HL-60 (cell line): Measurements from ENCODE around the gene TBC1D5.

Experiments
- DNase-seq, 2 experiments: peaks; one replicate each; pipeline ENCODE4 v3.0.0-alpha.2; 2010 to 2020; ENCODE audit warnings: low read depth in 1 of 2, low spot score in 1 of 2
- H3K27ac ChIP-seq: fragments of 250-450 bp; sonication (Bioruptor Pico); replicated peaks from 2 replicates; pipeline ENCODE4 v1.5.1; 2020; ENCODE audit warnings: mild to moderate bottlenecking, moderate library complexity
- H3K27me3 ChIP-seq: fragments of 250-450 bp; sonication (Bioruptor Pico); 2 replicates; pipeline ENCODE4 v1.5.1; 2021; ENCODE audit warnings: mild to moderate bottlenecking, moderate library complexity; ENCODE audit not compliant: insufficient read depth, poor library complexity, severe bottlenecking
- H3K4me3 ChIP-seq: replicated peaks from 2 replicates; pipeline ENCODE4 v1.5.1; 2011; ENCODE audit warnings: mild to moderate bottlenecking, control low read depth, low read length; ENCODE audit not compliant: insufficient read depth
- CTCF ChIP-seq: IDR thresholded peaks from one replicate; pipeline ENCODE4 v1.5.1; 2011; ENCODE audit warnings: low read length, control low read depth, inconsistent platforms; ENCODE audit not compliant: insufficient read depth
- GABPA ChIP-seq: IDR thresholded peaks from 2 replicates; pipeline ENCODE4 v1.6.1; 2012; ENCODE audit warnings: low read depth
- POLR2AphosphoS5 ChIP-seq: IDR thresholded peaks from 2 replicates; pipeline ENCODE4 v1.6.1; 2012; ENCODE audit warnings: low read depth
- REST ChIP-seq: IDR thresholded peaks from 2 replicates; pipeline ENCODE4 v1.6.1; 2012; ENCODE audit warnings: low read depth; ENCODE audit not compliant: insufficient replicate concordance
- SPI1 ChIP-seq: IDR thresholded peaks from 2 replicates; pipeline ENCODE4 v1.6.1; 2012; ENCODE audit warnings: low read depth, mild to moderate bottlenecking, borderline replicate concordance

Gene TBC1D5

GRCh38 chr3:17195192-17195611 is 547.2 kb downstream of the TBC1D5 start:
- H3K27ac ChIP-seq, result no peak overlapping the region
- no peak overlapping the region for H3K4me3 ChIP-seq
- no peak for TF ChIP-seq CTCF
- no peak for TF ChIP-seq REST
- no peak for TF ChIP-seq GABPA
- no peak for TF ChIP-seq POLR2AphosphoS5
- no peak for TF ChIP-seq SPI1
- H3K27me3 ChIP-seq, result no peaks in the 10 kb centered on the region
- peak in 1 of 2 experiments; percentile 13 for DNase-seq

DNA sequence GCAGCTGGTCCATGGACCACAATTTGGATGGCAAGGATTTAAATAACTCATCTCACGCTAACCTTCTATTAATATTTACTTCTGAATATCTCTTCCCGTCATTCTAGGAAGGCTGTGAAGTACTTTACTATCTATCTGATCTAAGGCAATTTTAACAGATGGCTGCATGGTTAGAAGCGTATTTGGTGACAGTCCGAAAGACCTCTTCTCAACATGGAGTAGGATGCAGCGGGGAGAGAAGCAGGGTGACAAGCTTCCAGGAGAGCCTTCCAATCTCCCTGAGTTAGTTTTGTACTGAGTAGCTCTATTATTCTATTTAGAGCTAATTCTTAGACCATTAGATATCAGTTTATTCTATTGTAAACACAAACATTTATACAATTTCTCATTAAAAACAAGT is 548.3 kb downstream of the TBC1D5 start:
- Histone ChIP-seq H3K27ac (no peak overlapping the region), H3K27me3 (no peaks in the 10 kb centered on the region), H3K4me3 (no peak overlapping the region)
- no peak for DNase-seq
- TF ChIP-seq GABPA (no peak), SPI1 (no peak)

GRCh38 chr3:17192995-17193394 is 549.4 kb downstream of the TBC1D5 start:
- Histone ChIP-seq H3K27ac (no peak overlapping the region), H3K4me3 (no peak overlapping the region), H3K27me3 (no peaks in the 10 kb centered on the region)
- DNase-seq, result no peak
- TF ChIP-seq GABPA (no peak), CTCF (no peak), REST (no peak), SPI1 (no peak), POLR2AphosphoS5 (no peak)

- no peak overlapping the region for H3K4me3 ChIP-seq
- no peak for TF ChIP-seq POLR2AphosphoS5
- no peaks in the 10 kb centered on the region for H3K27me3 ChIP-seq
- peak in 1 of 2 experiments; percentile 16 for DNase-seq
- H3K27ac ChIP-seq, result no peak overlapping the region
Measured at GRCh38 chr3:17190353-17191078, 551.9 kb downstream of the TBC1D5 start.

- no peak for DNase-seq
- TF ChIP-seq SPI1 (no peak), REST (no peak), GABPA (no peak), POLR2AphosphoS5 (no peak), CTCF (no peak)
- H3K4me3 ChIP-seq, result no peak overlapping the region
- H3K27ac ChIP-seq, result no peak overlapping the region
- H3K27me3 ChIP-seq, result no peaks in the 10 kb centered on the region
Measured at GRCh38 chr3:17188378-17188777, 554.1 kb downstream of the TBC1D5 start.
